ENCODE measurements around the gene ARMC2.

The ARMC2 gene

DNA sequence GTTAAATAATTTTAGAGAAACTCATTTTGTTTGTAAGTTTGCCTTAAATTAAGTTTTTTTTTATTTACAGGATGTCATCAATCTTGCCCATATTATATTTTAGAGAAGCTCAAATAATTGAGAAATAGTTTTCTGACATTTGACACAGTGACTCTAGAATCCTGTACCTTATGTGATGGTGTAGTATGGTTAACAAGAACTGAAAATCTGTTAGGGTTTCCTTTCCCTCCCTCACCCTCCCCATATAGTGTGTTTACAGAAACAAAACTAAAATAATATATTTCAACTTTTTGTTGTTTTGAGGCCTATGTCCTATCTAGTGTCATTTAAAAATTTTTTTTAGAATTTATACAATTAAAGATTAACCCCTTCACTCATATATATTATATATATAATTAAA lies 154.7 kb downstream of the ARMC2 start:
- DNase-seq (ENCODE audit: low read depth) = no peak
- H3K4me3 ChIP-seq (ENCODE audit: low read depth, low read length) = no peak overlapping the region
- TF ChIP-seq, protein P1, sequence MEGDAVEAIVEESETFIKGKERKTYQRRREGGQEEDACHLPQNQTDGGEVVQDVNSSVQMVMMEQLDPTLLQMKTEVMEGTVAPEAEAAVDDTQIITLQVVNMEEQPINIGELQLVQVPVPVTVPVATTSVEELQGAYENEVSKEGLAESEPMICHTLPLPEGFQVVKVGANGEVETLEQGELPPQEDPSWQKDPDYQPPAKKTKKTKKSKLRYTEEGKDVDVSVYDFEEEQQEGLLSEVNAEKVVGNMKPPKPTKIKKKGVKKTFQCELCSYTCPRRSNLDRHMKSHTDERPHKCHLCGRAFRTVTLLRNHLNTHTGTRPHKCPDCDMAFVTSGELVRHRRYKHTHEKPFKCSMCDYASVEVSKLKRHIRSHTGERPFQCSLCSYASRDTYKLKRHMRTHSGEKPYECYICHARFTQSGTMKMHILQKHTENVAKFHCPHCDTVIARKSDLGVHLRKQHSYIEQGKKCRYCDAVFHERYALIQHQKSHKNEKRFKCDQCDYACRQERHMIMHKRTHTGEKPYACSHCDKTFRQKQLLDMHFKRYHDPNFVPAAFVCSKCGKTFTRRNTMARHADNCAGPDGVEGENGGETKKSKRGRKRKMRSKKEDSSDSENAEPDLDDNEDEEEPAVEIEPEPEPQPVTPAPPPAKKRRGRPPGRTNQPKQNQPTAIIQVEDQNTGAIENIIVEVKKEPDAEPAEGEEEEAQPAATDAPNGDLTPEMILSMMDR (conservative IDR thresholded peaks at IDR 0.05; ENCODE audit: low read depth, low read length) = no peak

DNA sequence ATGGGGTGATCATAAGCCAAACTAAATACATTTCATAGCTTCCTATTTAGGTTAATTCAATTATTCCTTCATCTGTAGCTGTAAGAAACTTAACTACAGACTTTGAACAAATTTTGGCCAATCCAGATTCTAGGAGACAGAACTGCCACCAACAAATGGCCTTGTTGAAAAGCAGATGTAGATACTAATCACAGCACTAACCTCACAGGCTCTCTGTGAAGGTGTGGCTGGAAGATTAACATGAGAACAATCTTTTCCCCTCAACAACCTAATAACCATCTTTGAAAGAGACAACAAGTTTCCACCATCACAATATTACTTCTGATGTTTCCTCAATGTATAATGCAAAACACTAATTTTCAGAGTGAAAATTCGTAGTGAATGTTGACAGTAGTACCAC lies 158.6 kb downstream of the ARMC2 start:
- TF ChIP-seq, protein P1 (conservative IDR thresholded peaks at IDR 0.05; ENCODE audit: low read depth, low read length) = no peak
- no peak overlapping the region for H3K4me3 ChIP-seq (ENCODE audit: low read depth, low read length)
- DNase-seq (ENCODE audit: low read depth) = no peak

DNA sequence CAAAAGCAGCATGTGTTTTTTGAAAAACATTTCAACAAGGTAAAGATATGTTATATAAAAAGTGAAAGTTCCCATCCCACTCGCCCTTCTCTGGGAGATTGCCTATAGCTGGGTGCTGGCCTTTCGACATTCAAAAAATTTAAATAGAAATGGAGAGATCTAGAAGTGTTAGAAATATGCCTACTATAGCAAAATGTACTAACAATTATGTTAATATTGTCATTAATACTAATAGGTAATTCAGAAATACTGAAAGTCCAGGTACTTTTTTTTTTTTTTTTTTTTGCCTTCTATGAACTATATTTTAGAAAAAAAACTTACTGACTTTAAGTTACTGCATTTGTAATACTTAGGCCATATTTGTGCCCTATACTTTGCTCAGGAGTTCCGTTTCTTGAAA lies 159.3 kb downstream of the ARMC2 start:
- no peak for DNase-seq (ENCODE audit: low read depth)
- TF ChIP-seq, protein P1 (conservative IDR thresholded peaks at IDR 0.05; ENCODE audit: low read depth, low read length) = no peak
- peak overlapping the region; percentile 78 for H3K4me3 ChIP-seq (ENCODE audit: low read depth, low read length)

DNA sequence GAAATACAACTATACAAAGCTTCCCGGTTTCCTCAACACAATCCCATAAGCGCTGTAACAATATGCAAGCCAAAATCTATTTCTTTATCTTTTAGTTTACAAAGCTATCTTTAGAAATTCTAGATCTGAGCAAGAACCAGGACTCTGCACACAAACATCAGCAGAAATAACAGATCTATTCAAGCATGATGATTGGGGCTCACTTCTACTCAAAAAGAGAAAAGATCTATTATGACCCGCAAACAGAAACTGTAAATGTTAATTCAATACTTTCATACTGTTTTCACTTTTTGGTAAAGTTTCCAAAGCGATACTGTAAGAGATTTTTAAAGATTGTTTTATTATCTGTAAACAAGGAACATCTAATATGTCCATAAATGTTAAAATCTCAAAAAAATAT lies 159.8 kb downstream of the ARMC2 start:
- no peak for DNase-seq (ENCODE audit: low read depth)

DNA sequence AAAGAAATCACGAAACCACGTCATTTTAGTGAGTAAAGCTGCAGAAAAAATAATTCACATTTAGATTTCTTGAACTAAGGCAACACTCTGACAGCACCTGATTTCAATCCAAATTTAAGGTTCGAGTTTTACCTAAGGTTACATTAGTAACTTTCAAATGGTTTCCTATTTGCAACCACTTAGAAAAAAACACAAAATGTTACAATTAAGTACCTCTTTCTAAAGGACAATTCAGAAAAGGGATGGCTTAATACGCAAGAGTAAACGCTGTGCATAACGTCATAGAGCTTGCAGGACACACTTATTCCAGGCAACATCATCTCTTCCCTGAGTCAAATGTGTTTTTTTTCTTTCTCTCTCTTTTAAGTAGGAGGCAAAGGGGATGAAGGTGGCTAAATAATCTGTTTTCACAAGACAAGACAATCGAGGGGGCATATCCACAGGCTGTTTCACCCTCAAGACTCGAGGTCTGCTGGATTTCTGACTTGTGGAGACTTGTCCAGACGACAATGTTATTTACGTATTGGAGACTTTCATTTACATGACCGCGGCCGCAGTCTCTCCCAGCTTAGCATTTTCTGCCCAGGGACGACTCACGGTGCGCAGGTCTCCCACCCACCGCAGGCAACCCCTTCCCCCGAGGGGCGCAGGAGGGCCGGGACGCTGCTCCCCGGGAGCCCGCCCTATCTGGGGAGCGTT lies 160.5 kb downstream of the ARMC2 start:
- H3K4me3 ChIP-seq (ENCODE audit: low read depth, low read length) = peak overlapping the region; percentile 78
- peak; percentile 52 for DNase-seq (ENCODE audit: low read depth)

More for the DNA sequence above, 159.8 kb downstream of the ARMC2 start:
- TF ChIP-seq, protein P1 (conservative IDR thresholded peaks at IDR 0.05; ENCODE audit: low read depth, low read length) = no peak
- peak overlapping the region; percentile 78 for H3K4me3 ChIP-seq (ENCODE audit: low read depth, low read length)

DNA sequence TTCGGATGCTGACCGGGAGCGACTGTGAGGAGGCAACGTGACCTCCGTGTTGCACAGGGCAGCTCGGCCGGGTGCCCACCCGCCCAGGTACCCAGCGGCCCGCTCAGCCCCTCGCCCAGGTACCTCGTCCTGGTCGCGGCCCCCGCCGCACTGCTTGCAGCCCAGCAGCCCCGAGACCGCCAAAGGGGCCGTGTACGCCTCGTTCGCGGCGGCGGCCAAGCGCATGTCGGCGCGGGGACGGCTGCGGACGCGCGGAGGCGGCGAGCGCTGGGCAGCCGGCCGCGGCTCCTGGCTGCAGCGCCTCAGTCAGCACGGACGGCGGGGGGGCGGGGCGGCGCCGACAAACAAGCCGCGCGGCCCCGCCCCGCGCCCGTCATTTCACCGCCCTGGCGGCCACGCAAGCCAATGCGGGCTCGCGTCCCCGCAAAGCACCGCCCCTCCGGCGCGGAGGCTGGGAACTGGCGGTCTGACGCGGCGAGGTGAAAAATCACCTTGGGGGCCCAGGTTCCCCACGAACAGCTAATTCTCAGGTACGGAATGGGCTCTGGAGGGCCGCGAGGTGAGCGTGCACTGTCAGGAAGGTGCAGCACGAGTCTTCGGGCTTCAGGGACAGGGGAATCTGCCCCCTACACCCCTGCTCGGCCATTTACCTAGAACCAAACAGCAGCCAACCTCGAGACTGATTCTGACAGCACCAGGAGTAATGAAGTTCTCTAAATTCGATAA lies 161.2 kb downstream of the ARMC2 start:
- DNase-seq (ENCODE audit: low read depth) = peak; percentile 89
- TF ChIP-seq, protein P1 (conservative IDR thresholded peaks at IDR 0.05; ENCODE audit: low read depth, low read length) = no peak
- H3K4me3 ChIP-seq (ENCODE audit: low read depth, low read length) = peak overlapping the region; percentile 78

More for the DNA sequence above, 160.5 kb downstream of the ARMC2 start:
- TF ChIP-seq, protein P1 (conservative IDR thresholded peaks at IDR 0.05; ENCODE audit: low read depth, low read length) = no peak
